Measurements from ENCODE around the gene CC2D2B.
"Not testable (repeated sequence)": the region's sequence is repeated elsewhere in the genome, so short reads cannot be mapped to it uniquely, and the experiment has no call there.

Gene CC2D2B

GRCh38 chr10:96047925-96048324 is 140.2 kb downstream of the CC2D2B start:
- DNase-seq; intact Hi-C loops (cut with DNase I): not testable (repeated sequence)

- no peak for DNase-seq
- intact Hi-C loops (cut with DNase I), result no loop called here
Observed at GRCh38 chr10:96049340-96049739, 141.6 kb downstream of the CC2D2B start.

- DNase-seq, result no peak
- intact Hi-C loops (cut with DNase I), result no loop called here
Observed at GRCh38 chr10:96053985-96054384, 146.2 kb downstream of the CC2D2B start.

GRCh38 chr10:96056787-96057186 is 149.0 kb downstream of the CC2D2B start:
- no peak for DNase-seq
- intact Hi-C loops (cut with DNase I), result no loop called here

- intact Hi-C loops (cut with DNase I), result no loop called here
- DNase-seq, result no peak
Observed at GRCh38 chr10:96061232-96061631, 153.5 kb downstream of the CC2D2B start.

GRCh38 chr10:96072674-96073073 is 164.9 kb downstream of the CC2D2B start:
- DNase-seq, result no peak
- intact Hi-C loops (cut with DNase I), result no loop called here

GRCh38 chr10:96073722-96074121 is 165.9 kb downstream of the CC2D2B start:
- intact Hi-C loops (cut with DNase I), result no loop called here
- DNase-seq, result no peak

- no peak for DNase-seq
- intact Hi-C loops (cut with DNase I), result no loop called here
Observed at GRCh38 chr10:96074776-96075175, 167.0 kb downstream of the CC2D2B start.

GRCh38 chr10:96075977-96076376 is 168.2 kb downstream of the CC2D2B start:
- intact Hi-C loops (cut with DNase I), result no loop called here
- DNase-seq, result no peak

- DNase-seq, result no peak
- intact Hi-C loops (cut with DNase I), result no loop called here
Observed at GRCh38 chr10:96077156-96077555, 169.4 kb downstream of the CC2D2B start.

- intact Hi-C loops (cut with DNase I), result no loop called here
Observed at GRCh38 chr10:96082153-96082552, 174.4 kb downstream of the CC2D2B start.

More at GRCh38 chr10:96082153-96082552, 174.4 kb downstream of the CC2D2B start:
- no peak for DNase-seq

Data from head of caudate nucleus (tissue), 42 donors.